GM21447 (cell line): ENCODE measurements around the gene RRAS2.
A peak's percentile ranks its signal among the peaks of the same experiment; 100 is the strongest.
"Not testable (repeated sequence)": the region's sequence is repeated elsewhere in the genome, so short reads cannot be mapped to it uniquely, and the experiment has no call there.

Source experiments
- ATAC-seq: cut with Tn5 transposase; IDR thresholded peaks from one replicate; pipeline ENCODE4 v1.9.1; 2021; ENCODE audit not compliant: unreplicated experiment

RRAS2 gene

DNA sequence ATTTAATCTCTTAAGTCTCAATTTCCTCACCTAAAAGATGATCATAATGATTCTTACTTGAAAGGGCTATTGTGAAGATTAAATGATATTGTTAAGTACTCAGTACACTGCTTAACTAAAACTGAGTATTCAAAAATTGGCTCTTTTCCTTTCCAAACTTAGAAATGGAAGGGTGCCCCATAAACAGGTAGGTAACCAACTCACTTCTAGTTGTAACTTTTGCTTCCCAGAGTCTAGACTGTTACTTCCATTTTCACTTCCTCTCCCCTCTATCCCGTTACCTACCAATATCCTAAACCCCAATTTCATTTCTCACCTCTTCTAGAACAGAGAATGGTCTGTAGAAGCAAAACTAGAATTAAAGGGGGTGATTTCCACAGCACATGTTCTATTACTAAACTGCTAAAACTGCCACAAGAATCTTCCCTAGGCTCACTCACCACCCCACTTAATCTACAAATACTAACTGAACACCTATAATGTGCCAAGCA, 50.0 kb downstream of the RRAS2 start:
- peak; percentile 53 for ATAC-seq

DNA sequence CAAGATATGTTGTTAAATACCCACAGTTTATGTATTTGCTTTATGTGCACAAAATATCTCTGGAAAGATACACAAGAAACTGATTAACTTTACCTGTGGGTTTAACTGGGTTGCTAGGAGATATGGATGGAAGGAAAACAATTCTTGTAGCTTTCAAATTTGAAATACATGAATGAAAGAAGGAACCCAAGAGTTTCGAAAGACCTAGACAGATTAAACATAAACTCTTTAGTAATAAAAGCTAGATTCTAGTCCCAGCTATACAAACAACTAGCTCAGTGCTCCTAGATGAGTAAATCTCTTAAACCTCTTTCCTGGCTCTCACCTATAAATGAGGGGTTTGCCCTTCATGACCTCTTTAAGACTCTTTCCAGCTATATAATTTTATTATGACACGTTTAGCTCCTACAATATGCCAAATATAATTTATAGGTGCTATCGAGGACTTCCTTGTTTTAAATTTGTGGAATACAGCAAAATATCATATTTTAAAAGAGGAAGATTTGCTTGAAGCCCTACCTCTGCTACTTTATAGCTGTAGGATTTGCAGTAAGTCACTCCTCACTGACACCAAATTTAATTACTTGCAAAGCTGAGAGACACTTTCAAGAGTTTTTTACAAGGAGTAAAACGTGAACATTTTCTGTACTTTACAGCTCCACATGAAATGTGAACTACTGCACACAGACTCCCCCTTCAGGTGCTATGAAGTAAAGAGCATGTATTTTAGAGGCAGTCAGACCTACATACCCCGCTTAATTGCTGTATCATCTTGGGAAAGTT, 50.7 kb downstream of the RRAS2 start:
- ATAC-seq: peak; percentile 38

DNA sequence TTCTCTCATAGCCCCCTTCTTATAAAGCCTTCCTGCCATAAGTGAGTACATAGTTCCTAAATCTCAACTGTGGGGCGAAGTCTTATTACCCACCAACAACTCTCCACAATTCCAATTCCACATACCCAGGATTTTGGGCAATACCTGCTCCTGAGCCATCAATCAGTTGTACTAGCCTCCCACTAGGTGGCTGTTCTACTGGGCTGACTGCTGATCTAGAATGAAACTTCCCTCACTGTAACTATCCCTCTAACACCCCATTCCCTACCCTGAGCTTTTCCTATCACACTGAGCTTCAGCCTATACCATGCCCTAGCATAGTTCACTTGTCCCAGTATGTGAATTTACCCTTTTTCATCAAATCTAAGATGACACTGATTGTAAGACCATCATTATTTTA, 52.5 kb downstream of the RRAS2 start:
- ATAC-seq: no peak

GRCh38 chr11:14305649-14306048, 53.3 kb downstream of the RRAS2 start:
- no peak for ATAC-seq

GRCh38 chr11:14304601-14305000, 54.4 kb downstream of the RRAS2 start:
- no peak for ATAC-seq

GRCh38 chr11:14300661-14301304, 58.2 kb downstream of the RRAS2 start:
- peak; percentile 79 for ATAC-seq

GRCh38 chr11:14299921-14300320, 59.1 kb downstream of the RRAS2 start:
- ATAC-seq: no peak

- ATAC-seq: no peak
Observed at GRCh38 chr11:14290422-14290821, 68.6 kb downstream of the RRAS2 start.

- no peak for ATAC-seq
Observed at GRCh38 chr11:14288189-14288935, 70.6 kb downstream of the RRAS2 start.

DNA sequence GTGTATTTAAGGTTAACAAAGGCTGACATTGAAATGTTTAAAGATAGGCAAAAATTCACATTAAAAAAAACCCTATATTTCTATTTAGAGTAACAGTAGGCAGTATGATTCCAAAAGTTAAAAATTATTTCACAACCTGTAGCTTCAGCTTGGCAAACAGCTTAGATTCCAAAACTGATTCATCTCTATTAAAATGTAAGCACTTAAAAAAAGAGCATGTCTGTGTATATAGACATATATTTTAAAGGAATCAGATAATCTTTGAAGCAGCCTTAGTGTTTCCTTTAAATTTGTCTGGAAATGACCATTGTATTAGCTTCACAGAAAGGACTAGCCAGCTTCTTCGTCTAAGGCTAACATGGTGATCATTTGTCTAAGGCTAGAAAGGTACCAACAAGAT, 80.1 kb downstream of the RRAS2 start:
- ATAC-seq: not testable (repeated sequence)

DNA sequence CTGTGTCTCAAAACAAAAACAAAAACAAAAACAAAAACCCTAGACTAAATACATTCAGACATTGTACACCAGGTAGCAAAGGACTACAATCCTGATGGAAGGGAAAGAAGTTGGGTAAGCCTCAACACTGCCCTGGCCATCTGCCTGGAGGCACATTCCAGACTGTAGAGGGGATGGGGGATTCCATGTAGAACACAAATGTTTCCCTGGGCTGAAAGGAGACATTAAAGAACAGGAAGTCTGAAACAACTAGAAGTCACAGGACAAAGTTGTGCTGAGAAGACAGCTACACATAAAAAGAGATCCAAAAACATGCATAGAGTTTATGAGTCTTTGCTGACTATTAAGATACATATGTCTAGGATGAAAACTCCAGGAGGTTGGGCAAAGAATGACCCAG, 83.9 kb downstream of the RRAS2 start:
- ATAC-seq: no peak

DNA sequence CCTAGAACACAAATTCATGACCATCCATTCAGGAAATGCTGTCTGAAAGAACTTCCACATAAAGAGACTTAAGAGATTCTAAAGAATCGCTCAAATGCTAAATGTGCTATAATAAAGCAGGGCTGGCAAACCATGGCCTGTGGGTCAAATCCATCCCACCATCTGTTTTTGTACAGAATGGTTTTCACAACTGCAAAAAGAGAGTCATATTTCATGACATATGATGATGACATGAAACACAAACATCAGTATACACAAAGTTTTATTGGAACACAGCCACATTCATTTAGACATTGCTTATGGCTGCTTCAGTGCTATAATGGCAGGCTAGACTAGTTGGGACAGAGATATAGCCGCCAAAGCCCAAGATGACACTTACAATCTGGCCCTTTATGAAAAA, 85.1 kb downstream of the RRAS2 start:
- no peak for ATAC-seq

- ATAC-seq: peak; percentile 75
Observed at GRCh38 chr11:14270690-14271542, 88.1 kb downstream of the RRAS2 start.

- peak; percentile 40 for ATAC-seq
Observed at GRCh38 chr11:14269692-14270573, 89.0 kb downstream of the RRAS2 start.

DNA sequence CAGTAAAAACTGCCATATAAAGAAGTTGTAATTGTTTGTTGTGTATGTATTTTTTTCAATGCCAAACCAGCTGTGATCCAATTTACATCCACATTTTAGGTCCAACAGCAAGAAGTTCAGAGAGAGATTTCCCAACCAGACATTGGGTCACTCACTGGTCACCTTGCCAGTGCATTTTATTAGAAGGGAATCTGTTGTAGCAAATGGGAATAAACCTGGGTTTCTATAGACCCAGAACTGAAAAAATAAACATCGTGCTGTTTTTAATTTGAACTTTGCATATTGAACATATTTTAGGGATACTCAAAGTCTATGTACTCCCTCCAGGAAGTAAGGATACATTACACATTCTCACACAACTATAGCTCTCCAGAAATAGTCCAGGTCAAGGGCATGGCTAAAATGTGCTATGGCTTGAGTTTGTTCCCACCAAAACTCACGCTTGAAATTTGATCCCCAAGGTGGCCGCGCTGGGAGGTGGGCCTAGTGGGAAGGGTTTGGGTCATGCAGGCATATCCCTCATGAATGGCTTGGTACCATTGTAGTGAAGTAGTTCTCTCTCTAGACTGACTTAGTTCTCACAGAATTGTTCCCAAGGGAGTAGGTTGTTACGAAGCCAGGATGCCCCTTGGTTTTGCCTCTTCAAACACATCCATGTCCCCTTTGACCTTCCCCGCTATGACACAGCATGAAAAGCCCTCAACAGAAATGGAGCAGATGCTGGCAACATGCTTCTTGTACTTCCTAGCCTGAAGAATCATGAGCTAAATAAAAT, 90.9 kb downstream of the RRAS2 start:
- ATAC-seq: no peak

GRCh38 chr11:14266622-14267021, 92.4 kb downstream of the RRAS2 start:
- ATAC-seq: no peak

DNA sequence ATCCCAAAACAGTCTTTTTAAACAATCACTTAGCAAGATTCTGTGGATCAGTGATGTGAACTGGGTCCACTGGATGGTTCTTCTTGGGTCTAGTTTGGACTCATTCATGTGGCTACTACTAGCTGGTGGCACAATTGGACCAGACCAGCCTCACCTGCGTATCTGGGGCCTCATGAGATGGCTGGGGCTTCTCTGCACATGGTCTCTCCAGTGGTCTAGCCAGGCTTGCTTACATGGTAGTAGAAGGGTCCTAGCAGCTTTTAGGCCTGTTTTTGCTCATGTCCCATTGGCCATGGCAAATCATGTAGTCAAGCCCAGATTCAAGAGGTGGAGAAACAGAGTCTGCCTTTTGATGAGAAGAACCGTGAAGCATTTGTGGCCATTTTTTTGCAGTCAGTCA, 94.0 kb downstream of the RRAS2 start:
- ATAC-seq: no peak

DNA sequence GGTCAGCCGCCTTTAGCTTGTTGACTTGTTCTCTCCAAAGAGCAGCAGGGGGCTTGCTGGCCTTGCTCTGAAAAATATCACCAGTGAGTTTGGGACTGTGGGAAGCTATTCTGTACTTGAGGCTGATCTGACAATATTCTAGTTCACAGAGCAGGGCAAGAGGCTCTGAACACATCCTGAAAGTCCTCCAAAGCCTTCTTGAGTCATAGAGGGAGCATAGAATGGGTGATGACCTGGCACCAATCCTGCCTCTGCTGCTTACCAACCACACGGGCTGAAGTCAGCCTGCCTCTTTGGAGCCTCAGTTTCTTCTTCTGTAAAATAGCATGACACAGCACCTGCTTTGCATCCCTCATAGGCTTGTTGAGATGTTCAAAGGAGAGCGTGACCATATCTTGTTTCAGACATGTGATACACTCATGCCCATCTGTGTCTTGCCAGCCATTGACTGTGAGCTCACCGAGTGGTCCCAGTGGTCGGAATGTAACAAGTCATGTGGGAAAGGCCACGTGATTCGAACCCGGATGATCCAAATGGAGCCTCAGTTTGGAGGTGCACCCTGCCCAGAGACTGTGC, 96.6 kb downstream of the RRAS2 start:
- no peak for ATAC-seq

DNA sequence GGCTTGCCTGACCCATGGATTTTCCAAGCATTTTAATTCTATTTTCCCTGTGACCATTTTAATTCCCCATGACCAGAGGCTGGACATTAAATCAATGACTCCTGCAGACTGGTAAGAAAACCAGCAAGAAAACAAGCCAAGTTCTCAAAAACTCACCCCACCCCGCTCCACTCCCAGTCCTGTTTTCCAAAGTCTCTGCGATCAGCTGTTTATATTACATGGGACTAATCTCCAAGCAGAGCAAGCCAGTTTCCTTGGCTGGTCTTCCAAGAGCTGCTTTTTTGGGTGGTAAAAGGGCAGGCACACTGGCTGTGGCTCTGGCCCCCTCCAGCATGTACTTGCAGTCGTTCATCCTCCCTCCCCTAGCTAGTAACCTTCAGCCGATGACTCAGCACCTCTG, 97.9 kb downstream of the RRAS2 start:
- no peak for ATAC-seq
